HG03108 (cell line): ENCODE measurements around the gene TTYH1.
A peak's percentile ranks its signal among the peaks of the same experiment; 100 is the strongest.
"Not testable (repeated sequence)": the region's sequence is repeated elsewhere in the genome, so short reads cannot be mapped to it uniquely, and the experiment has no call there.

Experiments used
- ATAC-seq: cut with Tn5 transposase; IDR thresholded peaks from one replicate; pipeline ENCODE4 v1.9.1; 2021; ENCODE audit warnings: moderate library complexity; ENCODE audit not compliant: unreplicated experiment

The TTYH1 gene

DNA sequence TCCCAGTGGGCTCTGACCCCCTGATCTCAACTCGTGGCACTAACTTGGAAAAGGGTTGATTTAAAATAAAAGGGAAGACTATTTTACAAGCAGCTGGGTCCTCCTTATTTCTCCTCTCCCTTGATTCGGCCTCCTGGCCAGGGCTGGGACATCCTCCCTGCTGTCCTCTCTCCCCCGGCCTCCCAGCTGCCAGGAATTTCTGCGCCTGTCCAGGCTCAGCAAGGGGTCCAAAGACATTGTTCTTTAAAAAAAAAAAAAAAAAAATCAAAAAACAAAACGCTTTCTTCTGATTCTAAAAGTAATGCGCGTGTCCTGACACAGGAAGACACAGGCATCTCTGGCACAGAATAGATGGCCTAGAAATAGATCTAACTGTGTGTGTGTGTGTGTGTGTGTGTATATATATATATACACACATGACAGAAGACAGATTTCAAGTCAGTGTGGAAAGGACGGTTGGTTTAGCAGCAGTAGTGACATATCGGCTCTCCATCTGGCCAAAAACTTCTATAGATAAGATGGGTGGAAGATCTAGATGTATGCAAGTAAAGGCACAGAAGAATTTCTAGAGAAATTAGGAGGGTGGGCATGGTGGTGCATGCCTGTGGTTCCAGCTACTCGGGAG is 21.5 kb downstream of the TTYH1 start:
- no peak for ATAC-seq

- ATAC-seq, result no peak
Measured at GRCh38 chr19:54439174-54439851, 24.0 kb downstream of the TTYH1 start.

- no peak for ATAC-seq
Measured at GRCh38 chr19:54440641-54441040, 25.4 kb downstream of the TTYH1 start.

DNA sequence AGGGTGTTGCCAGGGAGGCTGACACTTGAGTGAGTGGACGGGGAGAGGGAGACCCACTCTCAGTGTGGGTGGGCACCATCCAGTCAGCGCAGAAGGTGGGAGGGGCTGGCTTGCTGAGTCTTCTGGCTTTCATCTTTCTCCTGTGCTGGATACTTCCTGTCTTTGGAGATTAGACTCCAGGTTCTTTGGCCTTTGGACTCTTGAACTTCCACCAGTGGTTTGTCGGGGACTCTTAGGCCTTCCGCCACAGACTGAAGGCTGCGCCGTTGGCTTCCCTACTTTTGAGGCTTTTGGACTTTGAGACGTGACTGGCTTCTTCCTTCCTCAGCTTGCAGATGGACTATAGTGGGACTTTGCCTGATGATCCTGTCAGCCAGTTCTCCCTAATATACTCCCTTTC is 29.5 kb downstream of the TTYH1 start:
- ATAC-seq, result no peak

- ATAC-seq, result not testable (repeated sequence)
Measured at GRCh38 chr19:54446349-54446748, 31.1 kb downstream of the TTYH1 start.

- no peak for ATAC-seq
Measured at GRCh38 chr19:54448040-54448773, 32.9 kb downstream of the TTYH1 start.

DNA sequence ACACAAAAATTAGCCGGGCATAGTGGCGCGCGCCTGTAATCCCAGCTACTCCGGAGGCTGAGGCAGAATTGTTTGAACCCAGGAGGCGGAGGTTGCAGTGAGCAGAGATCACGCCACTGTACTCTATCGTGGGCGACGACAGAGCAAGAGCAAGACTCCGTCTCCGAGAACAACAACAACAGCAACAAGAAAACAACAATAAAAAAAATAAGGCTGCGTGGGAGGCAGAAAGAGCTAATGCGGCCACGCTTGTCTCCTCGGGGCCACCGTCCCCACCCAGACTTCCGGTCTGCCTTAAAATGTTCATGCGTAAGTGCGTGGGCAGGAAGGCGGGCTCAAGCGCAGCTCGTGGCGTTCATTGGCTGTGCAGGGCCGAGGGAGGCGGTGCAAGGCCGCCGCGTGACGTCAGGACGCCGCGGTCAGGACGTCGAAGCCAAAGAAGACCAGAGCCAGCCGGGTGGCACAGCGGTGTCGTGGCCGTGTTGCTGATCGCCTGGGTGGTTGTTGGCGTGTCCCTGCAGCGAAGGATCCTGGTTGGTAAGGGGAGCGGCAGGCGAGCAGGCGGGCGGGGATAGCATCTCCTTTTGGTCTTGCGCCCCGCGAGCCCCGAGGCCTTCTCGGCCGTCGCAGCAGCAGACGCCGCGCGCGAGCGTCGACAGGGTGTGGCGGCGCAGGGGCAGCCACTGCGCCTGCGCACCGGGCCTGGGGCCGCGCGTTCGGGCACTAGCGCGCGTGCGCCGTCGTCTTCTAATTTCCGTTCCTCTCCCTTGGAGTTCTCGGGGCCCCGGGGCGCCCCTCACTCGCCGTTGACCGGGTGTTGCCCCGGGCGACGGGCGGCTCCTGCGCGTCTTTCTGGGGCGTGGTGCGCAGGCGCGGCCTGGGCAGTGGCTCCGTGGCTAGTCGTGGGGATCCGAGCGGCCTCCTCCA is 33.8 kb downstream of the TTYH1 start, which contains the start of gene LENG8:
TSS of gene LENG8 (plus strand) at position 426 of the 927 bp plus-strand sequence. CDS start 2,146 bp downstream, outside the sequence.
- peak; percentile 90 for ATAC-seq

- ATAC-seq, result no peak
Measured at GRCh38 chr19:54449701-54450069, 34.4 kb downstream of the TTYH1 start.

- no peak for ATAC-seq
Measured at GRCh38 chr19:54451331-54451871, 36.1 kb downstream of the TTYH1 start.

DNA sequence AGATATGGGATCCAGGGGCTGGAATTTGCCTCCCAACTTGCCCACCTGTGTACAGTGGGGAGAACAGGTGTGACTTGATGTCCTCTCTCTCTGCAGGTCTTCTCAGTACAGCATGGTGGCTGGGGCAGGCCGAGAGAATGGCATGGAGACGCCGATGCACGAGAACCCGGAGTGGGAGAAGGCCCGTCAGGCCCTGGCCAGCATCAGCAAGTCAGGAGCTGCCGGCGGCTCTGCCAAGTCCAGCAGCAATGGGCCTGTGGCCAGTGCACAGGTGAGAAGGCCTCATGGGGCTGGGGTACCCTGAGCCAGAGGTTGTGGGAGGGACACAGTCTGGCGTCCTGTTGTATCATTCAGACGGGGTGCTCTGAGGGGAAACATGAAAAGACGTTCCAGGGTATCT is 36.7 kb downstream of the TTYH1 start:
- ATAC-seq, result no peak

DNA sequence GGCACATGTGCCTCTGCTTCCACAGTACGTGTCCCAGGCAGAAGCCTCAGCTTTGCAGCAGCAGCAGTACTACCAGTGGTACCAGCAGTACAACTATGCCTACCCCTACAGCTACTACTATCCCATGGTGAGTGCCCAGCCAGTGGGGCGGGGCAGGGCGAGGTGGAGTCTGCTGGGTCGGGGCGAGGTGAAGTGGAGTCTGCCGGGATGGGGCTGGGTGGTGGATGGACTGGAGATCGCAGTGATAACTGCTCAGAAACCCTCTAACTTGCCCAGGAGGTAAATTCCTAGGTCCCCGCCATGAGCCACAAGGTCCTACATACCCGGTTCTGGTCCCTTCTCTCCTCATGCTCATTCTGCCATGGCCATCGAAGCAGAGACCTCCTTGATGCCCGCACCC is 37.4 kb downstream of the TTYH1 start:
- no peak for ATAC-seq

DNA sequence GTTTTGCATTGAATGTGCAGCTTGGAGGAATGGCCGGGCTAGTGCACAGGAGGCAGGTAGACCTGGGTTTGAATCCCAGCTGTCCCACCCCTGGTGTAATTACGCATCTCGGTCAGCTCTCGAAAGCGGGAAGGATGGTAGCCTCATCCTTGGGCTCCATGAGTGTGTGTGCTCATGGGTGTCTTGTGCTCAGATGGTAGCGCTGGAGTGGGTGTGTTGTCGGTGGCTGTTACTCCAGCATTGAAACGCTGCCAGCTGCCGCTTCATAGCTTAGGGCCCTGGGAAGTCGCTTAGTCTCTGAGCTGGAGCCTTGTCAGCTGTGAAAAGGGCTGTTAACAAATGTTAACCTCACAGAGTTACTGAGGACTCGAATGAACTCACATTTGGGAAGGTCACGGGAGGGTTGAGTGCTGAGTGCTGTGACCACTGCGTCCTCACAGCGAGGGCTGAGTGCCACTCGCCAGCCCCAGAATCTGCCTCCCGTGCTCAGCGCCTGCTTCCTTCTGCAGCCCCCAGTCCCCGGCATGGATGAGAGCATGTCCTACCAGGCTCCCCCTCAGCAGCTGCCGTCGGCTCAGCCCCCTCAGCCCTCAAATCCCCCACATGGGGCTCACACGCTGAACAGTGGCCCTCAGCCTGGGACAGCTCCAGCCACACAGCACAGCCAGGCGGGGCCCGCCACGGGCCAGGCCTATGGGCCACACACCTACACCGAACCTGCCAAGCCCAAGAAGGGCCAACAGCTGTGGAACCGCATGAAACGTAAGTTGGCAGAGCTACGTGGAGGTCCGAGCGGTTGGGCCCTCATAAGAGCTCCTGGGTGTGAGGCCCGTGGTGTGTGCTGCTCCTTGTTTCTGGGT is 38.9 kb downstream of the TTYH1 start:
- no peak for ATAC-seq

DNA sequence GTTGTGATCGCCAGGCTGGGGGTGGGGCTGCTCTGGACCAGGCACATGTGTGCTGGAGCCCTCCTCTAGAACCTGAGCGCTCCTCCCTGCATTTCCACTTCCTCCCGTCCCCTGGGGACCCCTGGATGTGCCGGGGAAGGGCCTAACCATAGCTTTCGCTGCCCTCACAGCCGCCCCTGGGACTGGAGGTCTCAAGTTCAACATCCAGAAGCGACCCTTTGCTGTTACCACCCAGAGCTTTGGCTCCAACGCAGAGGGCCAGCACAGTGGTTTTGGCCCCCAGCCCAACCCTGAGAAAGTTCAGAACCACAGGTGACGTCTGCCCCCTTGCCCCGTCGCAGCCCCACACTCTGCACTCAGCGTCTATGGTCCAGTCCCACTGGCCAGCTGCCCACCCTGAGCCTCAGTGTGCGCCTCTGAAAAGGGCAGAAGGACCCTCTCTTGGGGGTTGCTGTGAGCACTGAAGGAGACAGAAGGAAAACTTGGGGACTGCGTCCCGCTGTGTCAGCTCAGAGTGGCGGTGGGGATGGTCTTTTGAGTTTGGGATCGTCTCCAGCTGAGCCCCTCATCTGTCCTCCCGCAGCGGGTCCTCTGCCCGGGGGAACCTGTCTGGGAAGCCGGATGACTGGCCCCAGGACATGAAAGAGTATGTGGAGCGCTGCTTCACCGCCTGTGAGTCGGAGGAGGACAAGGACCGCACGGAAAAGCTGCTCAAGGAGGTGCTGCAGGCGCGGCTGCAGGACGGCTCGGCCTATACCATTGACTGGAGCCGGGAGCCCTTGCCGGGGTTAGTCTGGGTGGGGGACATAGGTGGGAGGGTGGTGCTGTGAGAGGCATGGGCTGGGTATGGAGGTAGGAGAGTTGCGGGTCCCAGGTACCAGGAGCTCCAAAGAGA is 39.8 kb downstream of the TTYH1 start:
- ATAC-seq, result no peak

GRCh38 chr19:54455786-54456422 is 40.6 kb downstream of the TTYH1 start:
- ATAC-seq, result no peak

DNA sequence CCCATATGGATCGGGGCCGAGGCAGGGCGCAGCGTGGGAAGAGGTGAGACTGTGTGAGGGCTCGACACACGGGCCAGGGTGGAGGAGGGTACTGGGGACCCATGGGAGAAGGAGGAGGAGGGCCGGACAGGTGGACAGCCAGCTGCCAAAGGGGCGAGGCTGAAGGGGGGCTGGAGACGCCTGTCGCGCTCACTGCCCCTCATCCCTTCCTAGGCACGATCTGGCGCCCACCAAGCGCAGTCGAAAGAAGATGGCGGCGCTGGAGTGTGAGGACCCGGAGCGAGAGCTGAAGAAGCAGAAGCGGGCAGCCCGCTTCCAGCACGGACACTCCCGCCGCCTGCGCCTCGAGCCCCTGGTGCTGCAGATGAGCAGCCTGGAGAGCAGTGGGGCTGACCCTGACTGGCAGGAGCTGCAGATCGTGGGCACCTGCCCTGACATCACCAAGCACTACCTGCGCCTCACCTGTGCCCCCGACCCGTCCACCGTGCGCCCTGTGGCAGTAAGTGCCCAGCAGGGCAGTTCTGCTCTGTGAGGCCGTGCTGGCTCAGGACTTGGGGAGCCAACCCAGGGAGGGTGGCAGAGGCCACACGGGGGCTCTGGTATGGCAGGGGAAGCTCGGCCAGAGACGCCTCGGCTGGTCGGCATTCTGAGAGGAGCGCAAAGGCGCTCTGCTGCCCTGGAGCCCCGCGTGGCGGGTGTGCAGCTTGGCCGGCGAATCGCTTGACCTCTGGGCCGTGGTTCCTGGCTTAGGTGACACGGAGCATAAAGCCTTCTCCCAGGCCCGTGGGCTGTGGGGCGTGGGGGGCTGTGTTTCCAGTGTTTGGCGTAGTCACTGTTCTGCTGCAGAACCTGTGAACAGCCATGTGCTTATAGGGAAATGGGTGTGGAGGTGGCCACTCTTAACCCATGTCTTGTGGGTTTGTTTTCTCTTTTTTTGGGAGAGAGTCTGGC is 41.4 kb downstream of the TTYH1 start:
- no peak for ATAC-seq

DNA sequence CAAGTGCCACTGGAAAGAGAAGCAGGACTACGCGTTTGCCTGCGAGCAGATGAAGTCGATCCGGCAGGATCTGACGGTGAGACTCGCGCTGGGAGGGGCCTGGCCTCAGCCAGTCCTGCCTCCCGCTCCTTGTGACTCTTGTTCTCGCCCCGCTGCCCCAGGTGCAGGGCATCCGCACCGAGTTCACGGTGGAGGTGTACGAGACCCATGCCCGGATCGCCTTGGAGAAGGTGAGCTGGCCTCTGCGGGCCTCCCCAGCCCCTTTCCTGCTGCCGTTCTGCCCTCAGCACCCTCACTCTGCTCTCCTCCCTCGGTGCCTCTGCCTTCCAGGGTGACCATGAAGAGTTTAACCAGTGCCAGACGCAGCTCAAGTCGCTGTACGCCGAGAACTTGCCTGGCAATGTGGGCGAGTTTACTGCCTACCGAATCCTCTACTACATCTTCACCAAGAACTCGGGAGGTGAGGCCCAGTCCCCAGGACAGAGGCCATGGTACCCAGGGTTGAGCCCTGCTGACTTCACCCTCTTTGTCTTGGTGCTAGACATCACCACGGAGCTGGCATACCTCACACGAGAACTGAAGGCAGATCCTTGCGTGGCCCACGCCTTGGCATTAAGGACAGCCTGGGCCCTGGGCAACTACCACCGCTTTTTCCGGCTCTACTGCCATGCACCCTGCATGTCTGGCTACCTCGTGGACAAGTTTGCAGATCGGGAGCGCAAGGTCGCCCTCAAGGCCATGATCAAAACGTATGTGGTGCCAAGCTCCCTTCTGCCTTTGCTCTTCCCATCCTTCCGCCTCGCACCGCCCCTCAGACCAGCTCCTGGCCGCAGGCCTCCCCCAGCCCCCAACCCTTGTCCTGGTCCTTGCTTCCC is 42.7 kb downstream of the TTYH1 start:
- ATAC-seq, result no peak
